ENCODE data around the gene NXT1.

GRCh38 chr20:23369072-23369823, 18.7 kb downstream of the NXT1 start:
- TF ChIP-seq CTCF (IDR thresholded peaks at IDR 0.05), result no peak
- TF ChIP-seq POLR2AphosphoS5 (IDR thresholded peaks at IDR 0.05), result no peak

Measured in gastroesophageal sphincter (tissue), 3 donors.